C4-2B (cell line): ENCODE results near the gene DLST.

Experiments used
- ZFX ChIP-seq: fragments of 450-650 bp; IDR thresholded peaks from 2 replicates; pipeline ENCODE4 v1.6.1; 2017
- TF ChIP-seq, protein P1 (sequence below): fragments of 450-650 bp; conservative IDR thresholded peaks from 2 replicates; pipeline ENCODE4 v1.5.1; 2017; ENCODE audit warnings: mild to moderate bottlenecking

DNA sequence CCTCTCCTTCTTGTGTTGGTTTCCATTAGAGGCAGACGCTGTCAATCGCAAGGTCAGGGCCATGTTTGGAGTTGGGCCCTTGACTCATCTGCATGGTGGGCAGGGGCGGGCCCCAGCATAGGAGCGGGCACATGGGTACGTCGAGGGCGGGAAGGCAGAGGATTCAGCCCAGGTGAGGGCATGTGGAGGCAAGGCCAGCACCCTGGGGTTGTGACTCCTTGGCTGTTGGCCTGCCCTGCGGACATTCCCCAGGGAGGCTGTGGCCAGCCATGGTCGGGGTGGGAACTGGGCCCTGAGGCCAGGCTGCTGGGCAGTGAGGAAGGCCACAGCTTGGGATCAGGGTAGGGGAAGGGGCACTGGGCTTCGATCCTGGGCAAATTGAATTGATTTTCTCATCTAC, 31.1 kb downstream of the DLST start:
- TF ChIP-seq, protein P1, sequence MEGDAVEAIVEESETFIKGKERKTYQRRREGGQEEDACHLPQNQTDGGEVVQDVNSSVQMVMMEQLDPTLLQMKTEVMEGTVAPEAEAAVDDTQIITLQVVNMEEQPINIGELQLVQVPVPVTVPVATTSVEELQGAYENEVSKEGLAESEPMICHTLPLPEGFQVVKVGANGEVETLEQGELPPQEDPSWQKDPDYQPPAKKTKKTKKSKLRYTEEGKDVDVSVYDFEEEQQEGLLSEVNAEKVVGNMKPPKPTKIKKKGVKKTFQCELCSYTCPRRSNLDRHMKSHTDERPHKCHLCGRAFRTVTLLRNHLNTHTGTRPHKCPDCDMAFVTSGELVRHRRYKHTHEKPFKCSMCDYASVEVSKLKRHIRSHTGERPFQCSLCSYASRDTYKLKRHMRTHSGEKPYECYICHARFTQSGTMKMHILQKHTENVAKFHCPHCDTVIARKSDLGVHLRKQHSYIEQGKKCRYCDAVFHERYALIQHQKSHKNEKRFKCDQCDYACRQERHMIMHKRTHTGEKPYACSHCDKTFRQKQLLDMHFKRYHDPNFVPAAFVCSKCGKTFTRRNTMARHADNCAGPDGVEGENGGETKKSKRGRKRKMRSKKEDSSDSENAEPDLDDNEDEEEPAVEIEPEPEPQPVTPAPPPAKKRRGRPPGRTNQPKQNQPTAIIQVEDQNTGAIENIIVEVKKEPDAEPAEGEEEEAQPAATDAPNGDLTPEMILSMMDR = no peak
- TF ChIP-seq ZFX = no peak
